ENCODE data around the gene C11orf86.

C11orf86 gene

GRCh38 chr11:66971488-66971887 lies 3.6 kb upstream of the C11orf86 start:
- in situ Hi-C loops (cut with MboI; ENCODE audit: low pct_unique_long_range_greater_than_20kb, low sequenced_read_pairs, unreplicated experiment) = no loop called here
- DNase-seq (ENCODE audit: low spot score) = no peak
- no peak for TF ChIP-seq CTCF (IDR thresholded peaks at IDR 0.05; ENCODE audit: extremely low read depth, insufficient read depth, missing control alignments)

GRCh38 chr11:66973956-66974580 lies 1.0 kb upstream of the C11orf86 start:
- in situ Hi-C loops (cut with MboI; ENCODE audit: low pct_unique_long_range_greater_than_20kb, low sequenced_read_pairs, unreplicated experiment) = no loop called here
- no peak for DNase-seq (ENCODE audit: low spot score)
- no peak for TF ChIP-seq CTCF (IDR thresholded peaks at IDR 0.05; ENCODE audit: extremely low read depth, insufficient read depth, missing control alignments)

- no peak for DNase-seq (ENCODE audit: low spot score)
- no peak for TF ChIP-seq CTCF (IDR thresholded peaks at IDR 0.05; ENCODE audit: extremely low read depth, insufficient read depth, missing control alignments)
- in situ Hi-C loops (cut with MboI; ENCODE audit: low pct_unique_long_range_greater_than_20kb, low sequenced_read_pairs, unreplicated experiment) = no loop called here
Observed at GRCh38 chr11:66975405-66976027, 412 bp downstream of the C11orf86 start.

GRCh38 chr11:66976028-66976467 lies 944 bp downstream of the C11orf86 start:
- in situ Hi-C loops (cut with MboI; ENCODE audit: low pct_unique_long_range_greater_than_20kb, low sequenced_read_pairs, unreplicated experiment) = no loop called here
- peak; percentile 57 for TF ChIP-seq CTCF (IDR thresholded peaks at IDR 0.05; ENCODE audit: extremely low read depth, insufficient read depth, missing control alignments)
- peak; percentile 56 for DNase-seq (ENCODE audit: low spot score)

- no peak for DNase-seq (ENCODE audit: low spot score)
- TF ChIP-seq CTCF (IDR thresholded peaks at IDR 0.05; ENCODE audit: extremely low read depth, insufficient read depth, missing control alignments) = no peak
- in situ Hi-C loops (cut with MboI; ENCODE audit: low pct_unique_long_range_greater_than_20kb, low sequenced_read_pairs, unreplicated experiment) = no loop called here
Observed at GRCh38 chr11:66976925-66977324, 1.8 kb downstream of the C11orf86 start.

GRCh38 chr11:66978229-66978628 lies 3.1 kb downstream of the C11orf86 start:
- no peak for DNase-seq (ENCODE audit: low spot score)
- TF ChIP-seq CTCF (IDR thresholded peaks at IDR 0.05; ENCODE audit: extremely low read depth, insufficient read depth, missing control alignments) = no peak
- in situ Hi-C loops (cut with MboI; ENCODE audit: low pct_unique_long_range_greater_than_20kb, low sequenced_read_pairs, unreplicated experiment) = no loop called here

All from GM13977 (cell line).